Hepatocyte (in vitro differentiated cells): ENCODE measurements around the gene SLC66A1. TPM values are rescaled to one million over a fixed set of nuclear protein-coding genes. Genes with fewer than 3 reads are reported as not detected.
A peak's percentile ranks its signal among the peaks of the same experiment; 100 is the strongest.

Source experiments
- DNase-seq: peaks from one replicate; pipeline ENCODE4 v3.0.0-alpha.2; 2016; ENCODE audit warnings: low spot score
- H2AFZ ChIP-seq: fragments of 200-600 bp; sonication (generic); 2 replicates; pipeline ENCODE4 v1.6.0; 2016; ENCODE audit warnings: antibody characterized with exemption, mild to moderate bottlenecking
- H3K27ac ChIP-seq: fragments of 200-600 bp; sonication (generic); 2 replicates; pipeline ENCODE4 v1.5.1; 2016; ENCODE audit warnings: mild to moderate bottlenecking
- H3K27me3 ChIP-seq: fragments of 200-600 bp; sonication (generic); 2 replicates; pipeline ENCODE4 v1.6.1; 2016
- H3K36me3 ChIP-seq: fragments of 200-600 bp; sonication (generic); replicated peaks from 2 replicates; pipeline ENCODE4 v1.5.1; 2016; ENCODE audit warnings: low read depth; ENCODE audit not compliant: insufficient read depth
- H3K4me1 ChIP-seq: fragments of 200-600 bp; sonication (generic); 2 replicates; pipeline ENCODE4 v1.5.1; 2016; ENCODE audit warnings: mild to moderate bottlenecking, moderate library complexity; ENCODE audit not compliant: insufficient read depth
- H3K4me2 ChIP-seq: fragments of 200-600 bp; sonication (generic); 2 replicates; pipeline ENCODE4 v1.6.0; 2016
- H3K4me3 ChIP-seq: fragments of 200-600 bp; sonication (generic); 2 replicates; pipeline ENCODE4 v1.5.1; 2016; ENCODE audit warnings: mild to moderate bottlenecking
- H3K79me2 ChIP-seq: fragments of 200-600 bp; sonication (generic); 2 replicates; pipeline ENCODE4 v1.6.0; 2017; ENCODE audit warnings: mild to moderate bottlenecking
- H3K9me2 ChIP-seq: fragments of 200-600 bp; sonication (generic); replicated peaks from 2 replicates; pipeline ENCODE4 v1.6.0; 2017; ENCODE audit warnings: mild to moderate bottlenecking; ENCODE audit not compliant: insufficient read depth
- H3K9me3 ChIP-seq: fragments of 200-600 bp; sonication (generic); 2 replicates; pipeline ENCODE4 v1.5.1; 2016; ENCODE audit warnings: low read depth, mild to moderate bottlenecking
- H4K20me1 ChIP-seq: fragments of 200-600 bp; sonication (generic); 2 replicates; pipeline ENCODE4 v1.6.0; 2016; ENCODE audit warnings: mild to moderate bottlenecking; ENCODE audit not compliant: insufficient read depth, poor library complexity, severe bottlenecking
- EZH2 ChIP-seq: fragments of 200-600 bp; sonication (generic); IDR thresholded peaks from 2 replicates; pipeline ENCODE4 v1.6.1; 2016; ENCODE audit warnings: antibody characterized with exemption, mild to moderate bottlenecking, borderline replicate concordance
- EZH2phosphoT487 ChIP-seq: fragments of 200-600 bp; sonication (generic); IDR thresholded peaks from one replicate; pipeline ENCODE4 v1.6.1; 2018; ENCODE audit warnings: antibody characterized with exemption, mild to moderate bottlenecking, low read depth, moderate library complexity; ENCODE audit not compliant: unreplicated experiment, severe bottlenecking
- WGBS: methylation state at CpG from one replicate; pipeline ENCODE4 v1.1.6; 2016; ENCODE audit warnings: low lambda C conversion rate; ENCODE audit errors: missing lambda C conversion rate; 5-methylcytosine and 5-hydroxymethylcytosine counted together
- polyA plus RNA-seq: library from polyadenylated mRNA; unstranded; fragments of >200 nt; fragmentation: Nextera tagmentation; extraction: Ambion mirVana; gene quantifications from 2 replicates; pipeline ENCODE4 v1.2.1, GENCODE V29; 2016
- total RNA-seq: library from RNA; depleted of rRNA; stranded (reverse); fragments of >200 nt; gene quantifications from 2 replicates; pipeline ENCODE4 v1.2.3, GENCODE V29; 2014
- TF ChIP-seq, protein P1 (sequence below): fragments of 200-600 bp; sonication (generic); IDR thresholded peaks from 2 replicates; pipeline ENCODE4 v1.5.1; 2016; ENCODE audit warnings: antibody characterized with exemption, mild to moderate bottlenecking; ENCODE audit not compliant: poor library complexity

Gene SLC66A1
- total and polyA plus RNA-seq, 2 experiments from 2014 or later, result 28.2 to 39.6 TPM

DNA sequence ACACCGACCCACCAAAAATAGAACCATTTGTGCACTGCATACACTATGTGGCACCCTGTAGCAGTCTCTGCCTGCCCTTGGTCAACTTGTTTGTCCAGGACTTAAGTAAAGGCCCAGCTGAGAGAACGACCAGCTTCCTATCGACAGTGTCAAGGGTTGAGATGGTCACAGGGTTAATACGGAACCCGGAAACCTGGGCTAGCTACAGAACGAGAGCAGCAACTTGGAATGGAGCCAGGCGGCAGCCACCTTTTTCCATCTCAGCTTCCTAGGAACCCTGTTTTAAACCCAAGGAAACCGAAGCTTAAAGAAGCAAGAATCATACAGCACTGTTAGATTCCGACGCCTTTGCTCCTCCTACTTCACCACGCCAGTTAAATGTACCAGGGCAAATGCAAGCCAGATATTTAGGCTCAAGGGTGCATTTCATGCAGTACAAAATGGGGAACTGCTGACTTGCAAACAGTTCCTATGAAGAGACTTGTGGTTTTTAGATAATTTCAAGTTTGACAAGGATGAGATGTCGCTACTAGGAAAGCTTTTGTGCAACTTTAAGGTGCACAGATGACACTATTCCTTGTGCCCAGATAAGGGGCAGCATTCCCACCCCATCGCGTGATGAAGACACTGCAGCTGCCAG, 35.5 kb downstream of the SLC66A1 start:
- H3K9me2 ChIP-seq, result no peaks in the 10 kb centered on the region
- TF ChIP-seq EZH2 (no peak), EZH2phosphoT487 (no peak)
- TF ChIP-seq, protein P1, sequence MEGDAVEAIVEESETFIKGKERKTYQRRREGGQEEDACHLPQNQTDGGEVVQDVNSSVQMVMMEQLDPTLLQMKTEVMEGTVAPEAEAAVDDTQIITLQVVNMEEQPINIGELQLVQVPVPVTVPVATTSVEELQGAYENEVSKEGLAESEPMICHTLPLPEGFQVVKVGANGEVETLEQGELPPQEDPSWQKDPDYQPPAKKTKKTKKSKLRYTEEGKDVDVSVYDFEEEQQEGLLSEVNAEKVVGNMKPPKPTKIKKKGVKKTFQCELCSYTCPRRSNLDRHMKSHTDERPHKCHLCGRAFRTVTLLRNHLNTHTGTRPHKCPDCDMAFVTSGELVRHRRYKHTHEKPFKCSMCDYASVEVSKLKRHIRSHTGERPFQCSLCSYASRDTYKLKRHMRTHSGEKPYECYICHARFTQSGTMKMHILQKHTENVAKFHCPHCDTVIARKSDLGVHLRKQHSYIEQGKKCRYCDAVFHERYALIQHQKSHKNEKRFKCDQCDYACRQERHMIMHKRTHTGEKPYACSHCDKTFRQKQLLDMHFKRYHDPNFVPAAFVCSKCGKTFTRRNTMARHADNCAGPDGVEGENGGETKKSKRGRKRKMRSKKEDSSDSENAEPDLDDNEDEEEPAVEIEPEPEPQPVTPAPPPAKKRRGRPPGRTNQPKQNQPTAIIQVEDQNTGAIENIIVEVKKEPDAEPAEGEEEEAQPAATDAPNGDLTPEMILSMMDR, result no peak
- H3K79me2 ChIP-seq, result no peaks in the 10 kb centered on the region
- H2AFZ ChIP-seq, result no peak overlapping the region
- H3K27ac ChIP-seq, result no peak overlapping the region
- H3K36me3 ChIP-seq, result no peaks in the 10 kb centered on the region
- H3K4me1 ChIP-seq, result no peaks in the 10 kb centered on the region
- no peak overlapping the region for H3K4me3 ChIP-seq
- no peaks in the 10 kb centered on the region for H3K9me3 ChIP-seq
- no peak overlapping the region for H3K4me2 ChIP-seq
- H4K20me1 ChIP-seq, result no peaks in the 10 kb centered on the region
- DNase-seq, result peak; percentile 39
- 85% methylated on average over 14 of the region's 14 CpGs for WGBS
- H3K27me3 ChIP-seq, result no peaks in the 10 kb centered on the region

DNA sequence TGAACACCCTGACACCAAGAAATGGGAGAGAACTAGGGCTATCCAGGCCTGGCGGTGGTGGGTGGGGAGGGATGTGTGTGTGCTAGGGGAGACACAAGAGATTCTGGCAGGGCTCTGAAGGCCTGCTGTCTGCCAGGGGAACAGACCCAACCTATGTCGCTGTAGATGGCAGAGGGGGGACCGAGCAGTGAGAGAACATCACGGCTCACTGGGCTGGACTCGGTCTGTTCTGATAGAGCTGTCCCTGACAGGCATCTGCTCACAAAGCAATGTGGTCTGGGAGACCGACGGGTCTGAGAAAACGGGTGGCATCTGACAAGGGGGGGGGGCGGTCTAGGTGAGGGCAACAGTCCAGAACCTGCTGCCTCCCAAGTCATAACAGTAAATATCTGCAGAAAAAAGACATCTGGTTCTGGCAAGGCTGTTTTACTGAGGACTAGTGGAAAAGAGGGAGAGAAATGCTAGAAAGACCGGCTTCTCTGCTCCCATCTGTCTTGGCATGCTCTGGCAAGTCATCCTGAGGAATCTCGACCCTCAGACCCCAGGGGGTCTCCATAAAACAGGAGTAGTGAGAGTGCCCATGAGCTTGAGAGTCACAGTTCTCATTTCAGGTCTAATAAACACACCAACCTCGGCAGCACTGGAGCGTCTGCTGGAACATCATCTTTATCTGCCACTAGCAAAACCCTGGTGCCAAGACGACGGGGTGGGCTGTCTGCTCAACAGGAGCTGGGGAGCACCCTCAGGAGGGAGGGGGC, 36.5 kb downstream of the SLC66A1 start:
- no peak overlapping the region for H3K27ac ChIP-seq
- H3K79me2 ChIP-seq, result no peaks in the 10 kb centered on the region
- TF ChIP-seq, protein P1, result no peak
- TF ChIP-seq EZH2 (no peak), EZH2phosphoT487 (no peak)
- no peak for DNase-seq
- H3K36me3 ChIP-seq, result no peaks in the 10 kb centered on the region
- no peaks in the 10 kb centered on the region for H4K20me1 ChIP-seq
- no peaks in the 10 kb centered on the region for H3K4me1 ChIP-seq
- WGBS, result 91% methylated on average over 15 of the region's 15 CpGs
- H3K9me2 ChIP-seq, result no peaks in the 10 kb centered on the region
- no peak overlapping the region for H3K4me2 ChIP-seq
- no peak overlapping the region for H2AFZ ChIP-seq
- H3K4me3 ChIP-seq, result no peak overlapping the region
- no peaks in the 10 kb centered on the region for H3K9me3 ChIP-seq
- no peaks in the 10 kb centered on the region for H3K27me3 ChIP-seq

DNA sequence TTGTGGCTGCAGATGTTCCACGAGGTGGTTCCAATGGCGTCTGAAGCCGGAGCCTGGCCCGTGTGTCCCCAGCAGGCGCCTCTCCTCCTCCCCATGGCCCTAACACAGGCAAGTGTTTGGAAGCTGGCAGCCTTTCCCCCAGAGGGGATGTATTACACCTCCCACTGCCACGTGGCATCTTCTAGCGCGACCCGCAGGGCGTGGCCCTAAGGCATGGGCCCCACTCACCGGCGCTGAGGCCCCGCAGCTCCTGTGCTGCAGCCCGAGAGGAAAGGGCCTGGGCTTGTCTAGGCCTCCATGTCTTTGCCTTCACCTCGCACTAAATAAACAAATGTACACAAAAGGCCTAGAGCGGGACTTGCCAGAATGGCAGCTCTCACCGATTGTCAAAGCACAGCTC, 37.9 kb downstream of the SLC66A1 start:
- DNase-seq, result no peak
- Histone ChIP-seq H3K9me3 (no peaks in the 10 kb centered on the region), H3K27me3 (no peaks in the 10 kb centered on the region), H3K4me2 (no peak overlapping the region), H2AFZ (no peak overlapping the region), H3K4me1 (no peaks in the 10 kb centered on the region), H4K20me1 (no peaks in the 10 kb centered on the region), H3K4me3 (no peak overlapping the region), H3K9me2 (no peaks in the 10 kb centered on the region), H3K79me2 (no peaks in the 10 kb centered on the region), H3K36me3 (no peaks in the 10 kb centered on the region), H3K27ac (no peak overlapping the region)
- 97% methylated on average over 17 of the region's 17 CpGs for WGBS
- TF ChIP-seq, protein P1, result no peak
- TF ChIP-seq EZH2phosphoT487 (no peak), EZH2 (no peak)
